Measurements from ENCODE around the gene TTF1.

The TTF1 gene

GRCh38 chr9:132430998-132431397, 24.4 kb upstream of the TTF1 start:
- H3K4me1 ChIP-seq (ENCODE audit: control insufficient read depth, insufficient read depth, low read length) = no peaks in the 10 kb centered on the region
- peaks cover 69% of the 10 kb centered on the region for H3K27me3 ChIP-seq (ENCODE audit: control insufficient read depth, insufficient read depth, low read length)
- H3K4me3 ChIP-seq (ENCODE audit: low read length) = no peak overlapping the region
- H3K36me3 ChIP-seq (ENCODE audit: insufficient read depth, low read length) = no peaks in the 10 kb centered on the region
- H3K9ac ChIP-seq (ENCODE audit: low read depth, low read length) = no peak overlapping the region
- H3K4me2 ChIP-seq (ENCODE audit: low read length) = no peak overlapping the region
- peaks cover 2% of the 10 kb centered on the region for H3K9me3 ChIP-seq (replicated peaks; ENCODE audit: low read length)

GRCh38 chr9:132426639-132427414, 20.2 kb upstream of the TTF1 start:
- no peak overlapping the region for H3K9ac ChIP-seq (ENCODE audit: low read depth, low read length)
- no peaks in the 10 kb centered on the region for H3K4me1 ChIP-seq (ENCODE audit: control insufficient read depth, insufficient read depth, low read length)
- no peak overlapping the region for H3K4me3 ChIP-seq (ENCODE audit: low read length)
- H3K9me3 ChIP-seq (replicated peaks; ENCODE audit: low read length) = no peaks in the 10 kb centered on the region
- H3K27me3 ChIP-seq (ENCODE audit: control insufficient read depth, insufficient read depth, low read length) = peaks cover 74% of the 10 kb centered on the region
- H3K4me2 ChIP-seq (ENCODE audit: low read length) = no peak overlapping the region
- H3K36me3 ChIP-seq (ENCODE audit: insufficient read depth, low read length) = no peaks in the 10 kb centered on the region

- Histone ChIP-seq H3K4me3 (ENCODE audit: low read length) (no peak overlapping the region), H3K4me2 (ENCODE audit: low read length) (no peak overlapping the region), H3K36me3 (ENCODE audit: insufficient read depth, low read length) (no peaks in the 10 kb centered on the region), H3K4me1 (ENCODE audit: control insufficient read depth, insufficient read depth, low read length) (no peaks in the 10 kb centered on the region), H3K9ac (ENCODE audit: low read depth, low read length) (no peak overlapping the region), H3K9me3 (replicated peaks; ENCODE audit: low read length) (no peaks in the 10 kb centered on the region), H3K27me3 (ENCODE audit: control insufficient read depth, insufficient read depth, low read length) (peaks cover 67% of the 10 kb centered on the region)
Measured at GRCh38 chr9:132425675-132426062, 19.0 kb upstream of the TTF1 start.

GRCh38 chr9:132424857-132425674, 18.4 kb upstream of the TTF1 start:
- no peaks in the 10 kb centered on the region for H3K9me3 ChIP-seq (replicated peaks; ENCODE audit: low read length)
- no peaks in the 10 kb centered on the region for H3K4me1 ChIP-seq (ENCODE audit: control insufficient read depth, insufficient read depth, low read length)
- H3K36me3 ChIP-seq (ENCODE audit: insufficient read depth, low read length) = no peaks in the 10 kb centered on the region
- peaks cover 62% of the 10 kb centered on the region for H3K27me3 ChIP-seq (ENCODE audit: control insufficient read depth, insufficient read depth, low read length)
- H3K4me3 ChIP-seq (ENCODE audit: low read length) = no peak overlapping the region
- H3K4me2 ChIP-seq (ENCODE audit: low read length) = no peak overlapping the region
- H3K9ac ChIP-seq (ENCODE audit: low read depth, low read length) = no peak overlapping the region

GRCh38 chr9:132423503-132423902, 16.9 kb upstream of the TTF1 start:
- Histone ChIP-seq H3K36me3 (ENCODE audit: insufficient read depth, low read length) (no peaks in the 10 kb centered on the region), H3K4me1 (ENCODE audit: control insufficient read depth, insufficient read depth, low read length) (no peaks in the 10 kb centered on the region), H3K9me3 (replicated peaks; ENCODE audit: low read length) (no peaks in the 10 kb centered on the region), H3K4me2 (ENCODE audit: low read length) (no peak overlapping the region), H3K9ac (ENCODE audit: low read depth, low read length) (no peak overlapping the region), H3K27me3 (ENCODE audit: control insufficient read depth, insufficient read depth, low read length) (peaks cover 66% of the 10 kb centered on the region), H3K4me3 (ENCODE audit: low read length) (no peak overlapping the region)

- Histone ChIP-seq H3K27me3 (ENCODE audit: control insufficient read depth, insufficient read depth, low read length) (peaks cover 71% of the 10 kb centered on the region), H3K9me3 (replicated peaks; ENCODE audit: low read length) (no peaks in the 10 kb centered on the region), H3K4me2 (ENCODE audit: low read length) (no peak overlapping the region), H3K4me3 (ENCODE audit: low read length) (no peak overlapping the region), H3K36me3 (ENCODE audit: insufficient read depth, low read length) (no peaks in the 10 kb centered on the region), H3K4me1 (ENCODE audit: control insufficient read depth, insufficient read depth, low read length) (no peaks in the 10 kb centered on the region), H3K9ac (ENCODE audit: low read depth, low read length) (no peak overlapping the region)
Measured at GRCh38 chr9:132422574-132422973, 15.9 kb upstream of the TTF1 start.

GRCh38 chr9:132418726-132419363, 12.2 kb upstream of the TTF1 start:
- Histone ChIP-seq H3K36me3 (ENCODE audit: insufficient read depth, low read length) (no peaks in the 10 kb centered on the region), H3K4me2 (ENCODE audit: low read length) (no peak overlapping the region), H3K27me3 (ENCODE audit: control insufficient read depth, insufficient read depth, low read length) (peaks cover 65% of the 10 kb centered on the region), H3K4me1 (ENCODE audit: control insufficient read depth, insufficient read depth, low read length) (no peaks in the 10 kb centered on the region), H3K9ac (ENCODE audit: low read depth, low read length) (no peak overlapping the region), H3K4me3 (ENCODE audit: low read length) (no peak overlapping the region), H3K9me3 (replicated peaks; ENCODE audit: low read length) (no peaks in the 10 kb centered on the region)

GRCh38 chr9:132415181-132415580, 8.5 kb upstream of the TTF1 start:
- Histone ChIP-seq H3K4me2 (ENCODE audit: low read length) (no peak overlapping the region), H3K4me1 (ENCODE audit: control insufficient read depth, insufficient read depth, low read length) (peaks cover 8% of the 10 kb centered on the region), H3K9ac (ENCODE audit: low read depth, low read length) (no peak overlapping the region), H3K4me3 (ENCODE audit: low read length) (no peak overlapping the region), H3K36me3 (ENCODE audit: insufficient read depth, low read length) (no peaks in the 10 kb centered on the region), H3K27me3 (ENCODE audit: control insufficient read depth, insufficient read depth, low read length) (peaks cover 78% of the 10 kb centered on the region), H3K9me3 (replicated peaks; ENCODE audit: low read length) (no peaks in the 10 kb centered on the region)

GRCh38 chr9:132414731-132415130, 8.1 kb upstream of the TTF1 start:
- Histone ChIP-seq H3K36me3 (ENCODE audit: insufficient read depth, low read length) (no peaks in the 10 kb centered on the region), H3K27me3 (ENCODE audit: control insufficient read depth, insufficient read depth, low read length) (peaks cover 79% of the 10 kb centered on the region), H3K9ac (ENCODE audit: low read depth, low read length) (no peak overlapping the region), H3K4me1 (ENCODE audit: control insufficient read depth, insufficient read depth, low read length) (peaks cover 9% of the 10 kb centered on the region), H3K4me3 (ENCODE audit: low read length) (no peak overlapping the region), H3K4me2 (ENCODE audit: low read length) (no peak overlapping the region), H3K9me3 (replicated peaks; ENCODE audit: low read length) (no peaks in the 10 kb centered on the region)

GRCh38 chr9:132413926-132414325, 7.3 kb upstream of the TTF1 start:
- no peaks in the 10 kb centered on the region for H3K9me3 ChIP-seq (replicated peaks; ENCODE audit: low read length)
- peaks cover 72% of the 10 kb centered on the region for H3K27me3 ChIP-seq (ENCODE audit: control insufficient read depth, insufficient read depth, low read length)
- peaks cover 9% of the 10 kb centered on the region for H3K4me1 ChIP-seq (ENCODE audit: control insufficient read depth, insufficient read depth, low read length)
- no peak overlapping the region for H3K4me2 ChIP-seq (ENCODE audit: low read length)
- H3K36me3 ChIP-seq (ENCODE audit: insufficient read depth, low read length) = no peaks in the 10 kb centered on the region
- no peak overlapping the region for H3K4me3 ChIP-seq (ENCODE audit: low read length)
- H3K9ac ChIP-seq (ENCODE audit: low read depth, low read length) = no peak overlapping the region

GRCh38 chr9:132412089-132412488, 5.4 kb upstream of the TTF1 start:
- Histone ChIP-seq H3K4me3 (ENCODE audit: low read length) (no peak overlapping the region), H3K9me3 (replicated peaks; ENCODE audit: low read length) (no peaks in the 10 kb centered on the region), H3K36me3 (ENCODE audit: insufficient read depth, low read length) (no peaks in the 10 kb centered on the region), H3K27me3 (ENCODE audit: control insufficient read depth, insufficient read depth, low read length) (peaks cover 55% of the 10 kb centered on the region), H3K9ac (ENCODE audit: low read depth, low read length) (no peak overlapping the region), H3K4me1 (ENCODE audit: control insufficient read depth, insufficient read depth, low read length) (peaks cover 10% of the 10 kb centered on the region), H3K4me2 (ENCODE audit: low read length) (no peak overlapping the region)

Data from skeletal muscle satellite cell (primary cell).